HG02870 (cell line): ENCODE results near the gene ZNF454.

Experiments used
- ATAC-seq: cut with Tn5 transposase; IDR thresholded peaks from one replicate; pipeline ENCODE4 v1.9.1; 2021; ENCODE audit warnings: mild to moderate bottlenecking, moderate library complexity; ENCODE audit not compliant: unreplicated experiment

ZNF454 gene

DNA sequence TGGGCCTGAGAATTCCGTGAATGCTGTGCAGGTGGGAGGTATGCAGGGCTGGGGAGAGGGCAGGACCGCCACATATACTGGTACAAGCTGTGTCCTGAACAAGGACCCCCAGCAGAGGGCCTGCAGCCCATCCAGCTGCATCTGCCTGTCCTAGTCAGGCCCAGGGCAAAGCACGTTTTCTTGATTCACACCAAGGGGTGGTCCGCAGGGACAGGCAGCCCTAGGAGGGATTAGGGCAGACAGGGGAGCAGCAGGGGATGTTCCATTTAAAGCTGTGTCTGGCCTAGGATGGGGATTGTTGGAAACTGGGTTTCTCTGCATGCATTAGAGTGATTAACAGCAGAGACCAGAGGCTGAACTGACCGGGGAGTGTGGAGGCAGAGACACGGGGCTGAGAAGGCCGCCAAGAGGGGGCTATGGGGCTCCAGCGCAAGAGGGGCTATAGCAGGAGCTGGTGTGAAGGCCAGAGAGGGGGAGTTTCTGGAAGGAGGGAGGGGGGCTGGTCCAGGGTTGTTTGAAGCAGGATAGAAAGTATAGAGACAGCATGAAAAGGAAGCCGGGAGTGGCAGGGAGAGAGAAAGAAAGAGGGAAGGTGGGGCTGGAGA, 51.4 kb downstream of the ZNF454 start:
- no peak for ATAC-seq

DNA sequence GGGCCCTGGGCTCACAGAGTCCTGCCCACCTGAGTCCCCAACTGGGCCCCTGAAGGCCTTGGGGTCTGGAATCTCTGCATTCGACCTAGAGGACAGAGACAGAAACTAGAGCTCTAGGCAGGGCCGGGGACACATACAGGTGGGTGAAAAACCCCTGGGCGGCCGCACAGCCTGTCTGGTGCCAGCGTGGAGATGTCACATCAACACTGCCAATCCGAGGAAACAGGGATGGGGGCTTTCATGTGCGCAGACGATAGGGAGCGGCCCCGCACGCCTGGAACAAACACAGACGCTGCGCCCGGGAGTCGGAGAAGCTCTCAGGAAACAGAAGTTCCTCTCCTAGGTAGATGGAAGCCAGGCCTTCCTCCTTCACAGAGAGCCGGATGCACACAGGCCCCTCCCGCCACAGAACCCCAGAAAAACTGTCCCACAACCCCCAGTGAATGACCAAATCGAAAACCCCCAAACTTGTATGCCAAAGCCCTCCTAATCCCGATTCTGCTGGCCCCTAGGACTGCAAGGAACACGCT, 52.3 kb downstream of the ZNF454 start:
- ATAC-seq = no peak

DNA sequence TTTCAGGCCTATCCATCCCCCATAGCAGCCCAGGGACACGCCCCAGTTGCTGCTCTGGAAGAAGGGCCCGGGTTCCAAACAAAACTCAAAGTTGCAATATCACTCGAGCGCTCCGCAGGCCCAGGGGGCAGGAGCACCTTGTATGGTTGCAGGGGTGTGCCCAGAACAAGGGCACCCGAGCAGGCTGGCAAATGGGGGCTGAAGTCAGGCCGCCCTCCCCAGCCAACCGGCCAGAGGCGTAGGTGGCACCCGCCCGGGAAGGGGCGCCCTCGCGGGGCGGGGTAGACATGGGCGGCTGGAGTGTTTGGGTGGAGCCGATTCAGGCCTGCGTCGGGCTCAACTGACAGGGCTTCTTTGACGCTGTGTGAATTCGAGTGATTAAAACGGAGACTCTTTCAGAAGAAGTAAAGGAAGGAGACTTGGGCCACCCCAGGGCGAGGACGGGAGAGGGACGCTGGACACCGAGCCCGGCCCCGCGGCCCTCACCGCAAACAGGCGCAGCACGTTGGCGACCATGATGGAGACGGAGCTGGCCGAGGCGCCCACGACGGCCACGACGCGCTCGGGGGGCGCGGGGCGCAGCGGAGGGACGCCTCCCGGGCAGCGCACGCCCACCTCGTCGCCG, 53.1 kb downstream of the ZNF454 start:
- ATAC-seq = no peak

DNA sequence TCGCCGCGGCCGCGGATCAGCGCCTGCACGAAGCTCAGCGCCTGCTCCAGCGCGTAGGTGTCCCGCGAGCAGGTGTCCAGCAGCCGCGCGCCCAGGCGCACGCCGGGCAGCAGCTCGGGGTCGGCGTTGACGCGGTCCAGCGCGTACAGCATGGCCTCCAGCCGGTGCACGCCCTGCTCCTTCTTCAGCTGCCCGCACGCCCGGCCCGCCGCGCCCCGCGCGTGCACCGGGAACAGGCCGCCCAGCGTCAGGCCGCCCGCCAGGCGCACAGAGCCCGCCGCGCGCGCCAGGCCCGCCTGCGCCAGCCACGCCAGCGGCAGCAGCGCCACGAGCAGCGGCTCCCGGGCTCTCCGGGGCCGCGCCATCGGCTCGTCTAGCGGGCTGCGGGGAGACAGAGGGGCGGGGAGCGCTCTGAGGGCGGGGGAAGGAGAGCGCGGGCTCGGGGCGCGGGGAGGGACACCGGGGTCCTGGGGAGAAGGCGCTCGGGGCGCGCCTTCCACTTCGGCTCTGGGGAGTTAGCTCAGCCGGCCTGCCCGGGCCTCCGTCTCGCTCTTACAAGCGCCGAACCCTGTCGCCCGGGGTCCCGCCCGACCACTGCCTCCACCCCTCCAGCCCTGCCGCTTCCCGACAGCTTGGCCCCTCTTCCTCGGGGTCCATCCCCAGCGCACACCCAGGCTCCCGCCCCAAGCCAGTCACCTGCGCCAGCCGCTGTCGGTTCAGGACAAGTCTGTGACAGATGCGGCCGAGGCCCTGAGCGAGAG, 53.8 kb downstream of the ZNF454 start, which contains the start of gene GRM6:
GRM6 (minus strand) TSS at position 741 of the 761 bp plus-strand sequence; CDS start at position 365, 376 bp downstream.
- ATAC-seq = no peak

DNA sequence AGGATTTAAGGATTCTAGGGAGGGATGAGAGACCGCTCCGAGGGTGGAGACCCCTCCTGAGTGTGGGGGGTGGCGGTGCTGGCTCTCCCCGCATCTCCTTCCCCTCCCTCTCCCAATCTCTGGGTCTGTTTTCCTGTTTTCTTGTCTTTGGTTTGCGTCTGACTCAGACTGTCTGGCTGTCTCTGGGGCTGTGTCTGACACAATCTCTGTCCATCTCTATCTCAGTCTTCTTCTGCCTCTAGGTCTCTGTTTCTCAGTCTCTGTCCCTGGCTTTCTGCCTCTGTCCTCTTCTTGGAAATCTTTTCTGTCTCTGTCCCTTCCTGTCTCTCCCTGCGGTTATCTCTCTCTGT, 54.3 kb downstream of the ZNF454 start:
- no peak for ATAC-seq

DNA sequence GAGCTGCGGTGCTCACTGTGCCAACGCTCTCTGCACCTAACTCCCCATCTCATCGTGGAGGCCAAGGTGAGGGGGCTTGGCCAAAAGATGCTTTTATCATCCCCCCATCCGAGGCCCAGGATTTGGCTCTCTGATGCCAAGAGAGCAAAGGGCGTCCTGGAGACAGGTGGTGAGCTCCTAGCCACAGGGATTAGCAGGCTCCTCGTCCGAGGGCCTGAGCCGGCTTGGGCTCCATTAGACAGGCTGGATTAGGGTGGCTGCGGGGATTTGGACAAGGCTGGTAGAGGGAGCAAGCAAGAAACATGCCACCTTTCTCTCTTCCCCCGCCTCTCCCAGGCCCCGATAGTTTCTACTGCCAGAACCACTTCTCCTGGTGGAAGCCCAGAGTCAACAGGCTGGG, 55.2 kb downstream of the ZNF454 start:
- no peak for ATAC-seq

DNA sequence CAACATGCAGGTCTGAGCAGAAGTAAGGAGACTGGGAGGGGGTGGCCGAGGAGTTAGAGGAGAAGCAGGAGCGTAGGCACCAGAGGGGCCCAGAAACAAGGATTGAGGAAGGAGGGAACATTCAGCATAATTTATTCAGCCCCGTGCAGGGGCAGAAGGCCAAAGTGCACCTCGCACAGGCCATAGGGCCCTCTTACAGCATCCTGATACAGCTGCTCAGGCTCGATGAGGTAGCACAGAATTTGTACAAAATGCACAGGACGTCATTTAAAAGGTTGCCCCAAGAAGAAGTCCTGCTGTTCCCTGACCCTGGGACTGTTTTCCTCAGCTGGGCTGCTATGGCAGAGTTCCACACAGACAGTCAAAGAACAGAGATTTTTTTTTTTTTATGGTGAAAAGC, 56.2 kb downstream of the ZNF454 start:
- ATAC-seq = no peak

DNA sequence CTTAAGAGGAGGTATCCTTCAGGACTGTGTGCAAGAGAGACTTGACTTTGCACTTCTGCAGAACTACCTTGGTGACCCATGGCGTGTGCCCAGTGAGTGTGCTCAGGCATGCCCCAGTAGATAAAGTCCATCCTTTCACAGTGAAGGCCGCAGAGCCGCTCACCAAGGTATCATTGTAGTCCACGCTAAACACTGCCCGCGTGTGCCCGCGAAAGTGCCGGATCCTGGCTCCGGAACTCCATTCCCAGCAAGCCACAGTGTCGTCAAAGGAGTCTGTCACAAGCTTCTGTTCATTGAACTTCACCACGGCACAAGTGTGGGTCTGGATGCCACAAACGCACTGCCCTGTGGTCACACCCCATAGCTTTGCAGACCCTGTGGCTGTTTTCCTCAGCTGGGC, 57.4 kb downstream of the ZNF454 start:
- ATAC-seq = no peak

DNA sequence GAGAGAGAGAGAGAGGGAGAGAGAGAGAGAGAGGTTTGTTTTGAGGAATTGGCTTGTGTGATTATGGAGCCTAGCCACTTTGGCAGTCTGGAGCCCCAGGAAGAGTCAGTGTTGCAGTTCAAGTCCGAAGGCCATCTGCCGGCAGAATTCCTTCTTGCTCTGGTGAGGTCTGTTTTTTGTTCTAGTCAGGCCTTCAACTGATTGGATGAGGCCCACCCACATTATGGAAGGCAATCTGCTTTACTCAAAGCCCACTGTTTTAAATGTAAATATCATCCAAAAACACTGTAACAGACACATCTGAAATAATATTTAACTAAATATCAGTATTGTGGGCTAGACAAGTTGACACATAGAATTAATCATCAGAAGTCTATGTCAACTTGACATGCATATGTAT, 65.6 kb downstream of the ZNF454 start:
- no peak for ATAC-seq

DNA sequence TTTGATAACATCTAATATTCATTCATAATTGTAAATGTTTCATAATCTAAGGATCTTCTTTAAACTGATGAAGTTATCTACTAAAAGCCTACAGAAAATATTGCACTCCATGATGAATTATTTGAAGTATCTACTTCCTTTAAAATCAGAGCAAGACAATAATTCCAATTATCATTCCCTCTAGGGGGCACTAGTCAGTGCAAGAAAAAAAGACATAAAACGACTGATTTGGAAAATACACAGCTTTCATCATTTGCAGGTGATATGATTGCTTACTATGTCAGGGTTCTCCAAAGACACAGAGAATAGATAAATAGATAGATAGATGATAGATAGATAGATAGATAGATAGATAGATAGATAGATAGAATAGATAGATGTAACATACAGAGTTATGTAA, 67.7 kb downstream of the ZNF454 start:
- no peak for ATAC-seq
